Esophagus squamous epithelium (tissue), 4 donors: ENCODE results near the gene DTNB.

Experiments
- POLR2A ChIP-seq, 4 donors: fragments of 450-650 bp; IDR thresholded peaks; one replicate each; pipeline ENCODE4 v1.6.1; 2017; ENCODE audit warnings: antibody characterized with exemption in 4 of 4, mild to moderate bottlenecking in 4 of 4, moderate library complexity in 3 of 4
- TF ChIP-seq, protein P1 (sequence below), 6 experiments: fragments of 450-650 bp in 4 of 6; fragments of 200-600 bp in 2 of 6; sonication (generic) in 2 of 6; IDR thresholded peaks; one replicate each; pipeline ENCODE4 v1.5.1; 2016 to 2019; ENCODE audit warnings: antibody characterized with exemption in 6 of 6, mild to moderate bottlenecking in 4 of 6, moderate library complexity in 4 of 6

DNA sequence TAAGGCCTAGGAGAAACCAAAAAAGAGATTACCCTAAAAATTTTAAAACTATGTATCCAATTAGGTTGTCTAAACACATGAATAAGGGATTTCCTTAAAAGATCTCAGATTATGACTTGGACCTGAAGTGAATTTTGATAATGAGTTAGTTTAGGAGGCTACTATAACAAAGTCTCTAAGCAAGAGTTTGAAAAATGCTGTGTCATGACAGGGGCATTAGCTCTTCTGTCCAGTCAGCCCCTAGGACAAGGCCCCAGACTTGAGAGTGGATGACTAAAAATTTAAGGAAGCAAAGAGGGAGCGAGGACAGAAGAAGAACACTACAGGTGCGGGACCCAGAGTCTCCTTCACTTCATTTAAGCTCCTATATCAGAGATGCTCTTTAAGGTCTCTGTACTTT, 135.9 kb downstream of the DTNB start:
- TF ChIP-seq, protein P1, sequence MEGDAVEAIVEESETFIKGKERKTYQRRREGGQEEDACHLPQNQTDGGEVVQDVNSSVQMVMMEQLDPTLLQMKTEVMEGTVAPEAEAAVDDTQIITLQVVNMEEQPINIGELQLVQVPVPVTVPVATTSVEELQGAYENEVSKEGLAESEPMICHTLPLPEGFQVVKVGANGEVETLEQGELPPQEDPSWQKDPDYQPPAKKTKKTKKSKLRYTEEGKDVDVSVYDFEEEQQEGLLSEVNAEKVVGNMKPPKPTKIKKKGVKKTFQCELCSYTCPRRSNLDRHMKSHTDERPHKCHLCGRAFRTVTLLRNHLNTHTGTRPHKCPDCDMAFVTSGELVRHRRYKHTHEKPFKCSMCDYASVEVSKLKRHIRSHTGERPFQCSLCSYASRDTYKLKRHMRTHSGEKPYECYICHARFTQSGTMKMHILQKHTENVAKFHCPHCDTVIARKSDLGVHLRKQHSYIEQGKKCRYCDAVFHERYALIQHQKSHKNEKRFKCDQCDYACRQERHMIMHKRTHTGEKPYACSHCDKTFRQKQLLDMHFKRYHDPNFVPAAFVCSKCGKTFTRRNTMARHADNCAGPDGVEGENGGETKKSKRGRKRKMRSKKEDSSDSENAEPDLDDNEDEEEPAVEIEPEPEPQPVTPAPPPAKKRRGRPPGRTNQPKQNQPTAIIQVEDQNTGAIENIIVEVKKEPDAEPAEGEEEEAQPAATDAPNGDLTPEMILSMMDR (IDR thresholded peaks at IDR 0.05): no peak
- no peak for TF ChIP-seq POLR2A (IDR thresholded peaks at IDR 0.05)
